CD4-positive, alpha-beta T cell treated with Interleukin-1 beta for 1 hour (primary cell): ENCODE measurements around the gene ZNF846.
"Not testable (repeated sequence)": the region's sequence is repeated elsewhere in the genome, so short reads cannot be mapped to it uniquely, and the experiment has no call there.

Experiments
- DNase-seq, 2 donors: peaks; one replicate each; pipeline ENCODE4 v3.0.0-alpha.2; 2020 to 2022

ZNF846 gene

GRCh38 chr19:9768175-9769112, at the start of gene ZNF846:
Gene ZNF846 (minus strand): TSS chr19:9768738. CDS start chr19:9764950, 3,788 bp downstream.
- peak; percentile 93 for DNase-seq

- no peak for DNase-seq
Observed at GRCh38 chr19:9818175-9818733, 49.7 kb upstream of the ZNF846 start.

- no peak for DNase-seq
Observed at GRCh38 chr19:9811139-9811538, 42.6 kb upstream of the ZNF846 start.

GRCh38 chr19:9808855-9809824, 40.6 kb upstream of the ZNF846 start:
- DNase-seq: peak; percentile 53 to 64

- DNase-seq: no peak
Observed at GRCh38 chr19:9806803-9807202, 38.3 kb upstream of the ZNF846 start.

GRCh38 chr19:9801976-9802375, 33.4 kb upstream of the ZNF846 start:
- DNase-seq: no peak

- DNase-seq: no peak
Observed at GRCh38 chr19:9799162-9799561, 30.6 kb upstream of the ZNF846 start.

GRCh38 chr19:9797871-9798270, 29.3 kb upstream of the ZNF846 start:
- DNase-seq: no peak

- peak; percentile 91 to 93 for DNase-seq
Observed at GRCh38 chr19:9796113-9796773, 27.7 kb upstream of the ZNF846 start.

- DNase-seq: peak; percentile 71 to 72
Observed at GRCh38 chr19:9793071-9793591, 24.6 kb upstream of the ZNF846 start.

- DNase-seq: peak; percentile 95
Observed at GRCh38 chr19:9792206-9793070, 23.9 kb upstream of the ZNF846 start.

GRCh38 chr19:9791552-9792205, 23.1 kb upstream of the ZNF846 start:
- peak; percentile 95 to 96 for DNase-seq

- not testable (repeated sequence) for DNase-seq
Observed at GRCh38 chr19:9791073-9791367, 22.5 kb upstream of the ZNF846 start.

GRCh38 chr19:9789579-9789978, 21.0 kb upstream of the ZNF846 start:
- DNase-seq: not testable (repeated sequence)

GRCh38 chr19:9789066-9789465, 20.5 kb upstream of the ZNF846 start:
- DNase-seq: no peak

- DNase-seq: not testable (repeated sequence)
Observed at GRCh38 chr19:9788604-9789003, 20.1 kb upstream of the ZNF846 start.

- no peak for DNase-seq
Observed at GRCh38 chr19:9786819-9787218, 18.3 kb upstream of the ZNF846 start.

GRCh38 chr19:9786342-9786741, 17.8 kb upstream of the ZNF846 start:
- no peak for DNase-seq

- peak; percentile 96 for DNase-seq
Observed at GRCh38 chr19:9785367-9786331, 17.1 kb upstream of the ZNF846 start.

- not testable (repeated sequence) for DNase-seq
Observed at GRCh38 chr19:9784163-9784496, 15.6 kb upstream of the ZNF846 start.
